ENCODE data around the gene PHACTR1. TPM values are rescaled to one million over a fixed set of nuclear protein-coding genes. Genes with fewer than 3 reads are reported as not detected.

PHACTR1 gene
- total and polyA plus RNA-seq, 12 donors = 0.77 to 16.0 (median 3.5) TPM

DNA sequence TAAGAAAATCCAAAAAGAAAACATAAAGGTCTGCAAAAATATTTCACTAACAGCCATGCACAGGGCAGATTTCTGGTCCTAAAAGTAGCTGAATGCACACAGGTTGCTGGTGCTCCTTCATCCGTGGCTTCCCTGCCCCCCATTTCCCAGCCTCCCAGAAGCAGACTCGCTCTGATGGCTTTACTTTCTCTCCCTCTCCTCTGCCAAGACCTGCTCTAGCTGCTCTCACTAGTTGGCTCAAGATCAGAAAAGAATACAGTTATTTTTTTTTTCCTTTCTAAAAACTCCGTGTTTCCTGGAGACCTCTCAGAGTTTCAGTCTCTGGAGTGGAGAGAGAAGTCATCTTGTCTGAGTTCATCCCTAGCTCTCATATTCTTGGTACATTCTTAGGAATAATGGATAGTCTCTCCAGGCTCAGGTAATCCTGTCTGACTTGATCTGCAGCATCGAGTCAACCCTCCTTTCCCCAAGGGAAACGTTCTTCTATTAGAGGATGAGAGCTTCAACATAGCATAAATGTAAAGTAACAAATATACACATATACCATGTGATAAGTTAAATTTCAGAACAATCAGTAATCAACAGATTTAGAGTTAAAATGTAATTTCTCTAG lies 397.5 kb downstream of the PHACTR1 start:
- intact Hi-C loops (cut with DNase I) = no loop called here
- TF ChIP-seq POLR2A (IDR thresholded peaks at IDR 0.05) = no peak
- TF ChIP-seq, protein P1, sequence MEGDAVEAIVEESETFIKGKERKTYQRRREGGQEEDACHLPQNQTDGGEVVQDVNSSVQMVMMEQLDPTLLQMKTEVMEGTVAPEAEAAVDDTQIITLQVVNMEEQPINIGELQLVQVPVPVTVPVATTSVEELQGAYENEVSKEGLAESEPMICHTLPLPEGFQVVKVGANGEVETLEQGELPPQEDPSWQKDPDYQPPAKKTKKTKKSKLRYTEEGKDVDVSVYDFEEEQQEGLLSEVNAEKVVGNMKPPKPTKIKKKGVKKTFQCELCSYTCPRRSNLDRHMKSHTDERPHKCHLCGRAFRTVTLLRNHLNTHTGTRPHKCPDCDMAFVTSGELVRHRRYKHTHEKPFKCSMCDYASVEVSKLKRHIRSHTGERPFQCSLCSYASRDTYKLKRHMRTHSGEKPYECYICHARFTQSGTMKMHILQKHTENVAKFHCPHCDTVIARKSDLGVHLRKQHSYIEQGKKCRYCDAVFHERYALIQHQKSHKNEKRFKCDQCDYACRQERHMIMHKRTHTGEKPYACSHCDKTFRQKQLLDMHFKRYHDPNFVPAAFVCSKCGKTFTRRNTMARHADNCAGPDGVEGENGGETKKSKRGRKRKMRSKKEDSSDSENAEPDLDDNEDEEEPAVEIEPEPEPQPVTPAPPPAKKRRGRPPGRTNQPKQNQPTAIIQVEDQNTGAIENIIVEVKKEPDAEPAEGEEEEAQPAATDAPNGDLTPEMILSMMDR (IDR thresholded peaks at IDR 0.05) = no peak
- WGBS, 4 donors = 34 to 38% (median 35%) methylated on average over 5 of the region's 5 CpGs
- Histone ChIP-seq H3K9me3 (replicated peaks in 1 of 3) (no peaks in the 10 kb centered on the region), H3K27me3 (no peaks in the 10 kb centered on the region), H3K4me3 (no peak overlapping the region), H3K27ac (no peak overlapping the region), H3K36me3 (replicated peaks in 1 of 2) (no peaks in the 10 kb centered on the region), H3K4me1 (replicated peaks in 1 of 2) (no peaks in the 10 kb centered on the region)
- DNase-seq = no peak

DNA sequence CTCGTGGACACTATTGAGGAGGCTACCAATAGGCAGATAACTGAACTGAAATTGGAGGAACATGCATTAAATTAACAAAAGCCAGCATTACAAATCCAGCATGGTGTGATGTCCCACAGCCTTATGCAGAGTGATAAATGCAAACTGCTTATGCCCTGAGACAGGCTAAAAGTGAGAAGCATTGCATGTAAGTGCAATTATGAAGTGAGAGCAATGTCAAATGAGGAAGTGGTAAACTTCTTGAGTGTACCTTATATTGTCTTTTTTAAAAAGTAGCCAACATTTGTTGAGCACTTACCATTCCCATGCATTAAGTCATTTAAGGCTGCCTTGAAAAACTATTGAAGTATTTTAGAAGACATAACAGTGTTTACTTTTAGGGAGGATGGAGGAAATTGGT lies 399.6 kb downstream of the PHACTR1 start:
- no peak overlapping the region for H3K4me3 ChIP-seq
- intact Hi-C loops (cut with DNase I) = no loop called here
- H3K4me1 ChIP-seq (replicated peaks in 1 of 2) = no peaks in the 10 kb centered on the region
- no peaks in the 10 kb centered on the region for H3K36me3 ChIP-seq (replicated peaks in 1 of 2)
- DNase-seq = no peak
- H3K27me3 ChIP-seq = no peaks in the 10 kb centered on the region
- TF ChIP-seq, protein P1 (IDR thresholded peaks at IDR 0.05) = no peak
- no peak for TF ChIP-seq POLR2A (IDR thresholded peaks at IDR 0.05)
- WGBS, 4 donors = 50 to 88% (median 81%) methylated on average over 1 of the region's 1 CpG
- no peak overlapping the region for H3K27ac ChIP-seq
- H3K9me3 ChIP-seq (replicated peaks in 1 of 3) = no peaks in the 10 kb centered on the region

DNA sequence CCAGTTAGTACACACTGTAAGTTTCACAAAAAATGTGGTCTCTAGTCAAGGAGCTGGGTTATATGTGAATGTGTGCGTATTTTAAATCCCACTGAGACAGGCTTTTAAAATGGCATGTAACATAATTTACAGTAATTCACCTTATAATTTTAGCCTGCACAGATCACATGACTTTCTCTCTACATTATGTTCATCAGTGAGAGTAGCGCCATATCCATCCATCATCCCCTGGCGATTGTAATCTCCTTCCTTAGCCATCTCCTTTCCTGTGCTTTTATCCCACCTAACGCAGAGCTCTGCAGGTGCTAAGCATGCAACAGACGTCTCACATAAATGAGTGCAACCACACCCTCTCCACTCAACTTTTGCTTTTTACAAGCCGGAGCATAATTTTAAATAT lies 401.0 kb downstream of the PHACTR1 start:
- H3K4me1 ChIP-seq (replicated peaks in 1 of 2) = no peaks in the 10 kb centered on the region
- no peak overlapping the region for H3K4me3 ChIP-seq
- H3K27ac ChIP-seq = no peak overlapping the region
- WGBS, 4 donors = 58 to 74% (median 67%) methylated on average over 6 of the region's 6 CpGs
- H3K36me3 ChIP-seq (replicated peaks in 1 of 2) = no peaks in the 10 kb centered on the region
- TF ChIP-seq, protein P1 (IDR thresholded peaks at IDR 0.05) = no peak
- no peak for TF ChIP-seq POLR2A (IDR thresholded peaks at IDR 0.05)
- no peak for DNase-seq
- intact Hi-C loops (cut with DNase I) = no loop called here
- H3K27me3 ChIP-seq = no peaks in the 10 kb centered on the region
- no peaks in the 10 kb centered on the region for H3K9me3 ChIP-seq (replicated peaks in 1 of 3)

DNA sequence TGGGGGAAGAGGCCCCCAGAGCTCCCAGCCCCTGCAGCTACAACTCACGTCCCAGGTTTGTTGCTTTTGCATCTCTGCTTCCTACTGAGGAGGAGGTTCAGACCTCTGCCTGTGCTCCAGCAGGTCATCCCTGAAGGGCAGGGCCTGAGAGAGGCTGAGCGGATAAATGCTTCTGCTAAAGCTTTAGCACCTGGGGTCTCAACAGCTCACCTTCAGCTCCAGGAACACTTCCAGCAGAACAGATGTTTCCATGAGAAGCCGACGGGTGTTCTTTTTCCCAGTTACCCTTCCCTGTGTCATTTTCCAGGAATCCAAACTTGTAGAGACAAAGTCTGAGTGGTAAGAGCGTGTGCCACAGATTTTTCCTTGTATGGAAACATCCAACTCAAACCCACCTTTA lies 403.0 kb downstream of the PHACTR1 start:
- no peak overlapping the region for H3K4me3 ChIP-seq
- H3K4me1 ChIP-seq (replicated peaks in 1 of 2) = no peaks in the 10 kb centered on the region
- H3K36me3 ChIP-seq (replicated peaks in 1 of 2) = no peaks in the 10 kb centered on the region
- DNase-seq = no peak
- 69 to 92% (median 79%) methylated on average over 4 to 5 of the region's 5 CpGs for WGBS, 4 donors
- TF ChIP-seq POLR2A (IDR thresholded peaks at IDR 0.05) = no peak
- TF ChIP-seq, protein P1 (IDR thresholded peaks at IDR 0.05) = no peak
- no peak overlapping the region for H3K27ac ChIP-seq
- no peaks in the 10 kb centered on the region for H3K9me3 ChIP-seq (replicated peaks in 1 of 3)
- intact Hi-C loops (cut with DNase I) = no loop called here
- H3K27me3 ChIP-seq = no peaks in the 10 kb centered on the region
